Gastroesophageal sphincter (tissue), 4 donors: ENCODE results near the gene SLC25A21. TPM values are rescaled to one million over a fixed set of nuclear protein-coding genes. Genes with fewer than 3 reads are reported as not detected.
A peak's percentile ranks its signal among the peaks of the same experiment; 100 is the strongest.

Source experiments
- ATAC-seq: fragments of 150-250 bp; one replicate; pipeline ENCODE4 v1.9.1; 2016; ENCODE audit warnings: mild to moderate bottlenecking, moderate library complexity
- H3K27ac ChIP-seq, 4 donors: fragments of 200-600 bp; sonication (generic) in 3 of 4; 1 replicate in 3 of 4; 2 replicates in 1 of 4; pipeline ENCODE4 v1.5.1; 2016 to 2019
- H3K27me3 ChIP-seq: fragments of 200-600 bp; sonication (generic); one replicate; pipeline ENCODE4 v1.5.1; 2019
- H3K36me3 ChIP-seq, 2 donors: fragments of 200-600 bp; sonication (generic); one replicate each; pipeline ENCODE4 v1.5.1; 2019; ENCODE audit warnings: control low read depth in 1 of 2
- H3K4me1 ChIP-seq, 3 donors: fragments of 200-600 bp; sonication (generic); 1 replicate in 2 of 3; 2 replicates in 1 of 3; pipeline ENCODE4 v1.5.1; 2016 to 2019; ENCODE audit warnings: control low read depth in 2 of 3
- H3K4me3 ChIP-seq, 2 donors: fragments of 200-600 bp; sonication (generic); one replicate each; pipeline ENCODE4 v1.5.1; 2019; ENCODE audit warnings: mild to moderate bottlenecking in 1 of 2, moderate library complexity in 1 of 2
- H3K9me3 ChIP-seq, 3 donors: fragments of 200-600 bp; sonication (generic); one replicate each; pipeline ENCODE4 v1.5.1; 2017 to 2019; ENCODE audit warnings: control low read depth in 2 of 3
- EP300 ChIP-seq: sonication (generic); formaldehyde crosslinking; IDR thresholded peaks from one replicate; pipeline ENCODE4 v1.6.1; 2017; ENCODE audit warnings: antibody characterized with exemption, mild to moderate bottlenecking
- POLR2A ChIP-seq, 2 donors: fragments of 450-650 bp; IDR thresholded peaks; one replicate each; pipeline ENCODE4 v1.6.1; 2017; ENCODE audit warnings: antibody characterized with exemption in 2 of 2, mild to moderate bottlenecking in 2 of 2, moderate library complexity in 1 of 2
- POLR2AphosphoS5 ChIP-seq: sonication (generic); formaldehyde crosslinking; IDR thresholded peaks from one replicate; pipeline ENCODE4 v1.6.1; 2017; ENCODE audit warnings: antibody characterized with exemption
- WGBS, 2 donors: methylation state at CpG; one replicate each; pipeline ENCODE4 v1.1.5; 2018; ENCODE audit warnings: low coverage in 1 of 2; 5-methylcytosine and 5-hydroxymethylcytosine counted together
- total RNA-seq, 4 donors: library from RNA; depleted of rRNA; stranded (reverse); fragments of >200 nt; gene quantifications; one replicate each; pipeline ENCODE4 v1.1.0, GENCODE V29; 2016
- TF ChIP-seq, protein P1 (sequence below), 4 experiments: fragments of 200-600 bp in 2 of 4; fragments of 450-650 bp in 2 of 4; sonication (generic) in 1 of 4; IDR thresholded peaks; one replicate each; pipeline ENCODE4 v1.5.1; 2017 to 2019; ENCODE audit warnings: antibody characterized with exemption in 4 of 4, mild to moderate bottlenecking in 2 of 4, moderate library complexity in 2 of 4

The SLC25A21 gene
- total RNA-seq, 4 donors from 2014 or later = 0.40 to 1.5 (median 1.3) TPM

DNA sequence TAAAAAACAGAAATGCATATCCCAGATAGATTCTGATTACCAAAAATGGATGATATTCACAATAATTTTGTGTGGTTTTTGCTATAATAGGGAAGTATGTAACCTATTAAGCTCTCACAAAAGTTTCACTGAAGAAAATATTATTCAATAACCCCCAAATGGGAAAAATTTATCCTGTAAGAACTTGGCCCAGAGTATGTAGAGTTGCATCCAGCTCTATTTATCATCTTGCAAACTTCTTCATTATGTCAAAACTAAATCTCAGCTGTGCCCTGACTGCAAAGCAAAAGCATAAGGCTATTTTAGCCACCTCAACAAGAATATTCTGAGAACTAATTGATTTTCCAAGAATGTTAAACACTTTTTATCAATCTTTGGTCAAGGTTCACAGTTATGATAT lies 311.6 kb downstream of the SLC25A21 start:
- no peak overlapping the region for H3K4me3 ChIP-seq
- no peaks in the 10 kb centered on the region for H3K36me3 ChIP-seq
- ATAC-seq = no peak
- TF ChIP-seq, protein P1, sequence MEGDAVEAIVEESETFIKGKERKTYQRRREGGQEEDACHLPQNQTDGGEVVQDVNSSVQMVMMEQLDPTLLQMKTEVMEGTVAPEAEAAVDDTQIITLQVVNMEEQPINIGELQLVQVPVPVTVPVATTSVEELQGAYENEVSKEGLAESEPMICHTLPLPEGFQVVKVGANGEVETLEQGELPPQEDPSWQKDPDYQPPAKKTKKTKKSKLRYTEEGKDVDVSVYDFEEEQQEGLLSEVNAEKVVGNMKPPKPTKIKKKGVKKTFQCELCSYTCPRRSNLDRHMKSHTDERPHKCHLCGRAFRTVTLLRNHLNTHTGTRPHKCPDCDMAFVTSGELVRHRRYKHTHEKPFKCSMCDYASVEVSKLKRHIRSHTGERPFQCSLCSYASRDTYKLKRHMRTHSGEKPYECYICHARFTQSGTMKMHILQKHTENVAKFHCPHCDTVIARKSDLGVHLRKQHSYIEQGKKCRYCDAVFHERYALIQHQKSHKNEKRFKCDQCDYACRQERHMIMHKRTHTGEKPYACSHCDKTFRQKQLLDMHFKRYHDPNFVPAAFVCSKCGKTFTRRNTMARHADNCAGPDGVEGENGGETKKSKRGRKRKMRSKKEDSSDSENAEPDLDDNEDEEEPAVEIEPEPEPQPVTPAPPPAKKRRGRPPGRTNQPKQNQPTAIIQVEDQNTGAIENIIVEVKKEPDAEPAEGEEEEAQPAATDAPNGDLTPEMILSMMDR (IDR thresholded peaks at IDR 0.05) = no peak
- TF ChIP-seq POLR2AphosphoS5 = no peak
- TF ChIP-seq EP300 = no peak
- no peak for TF ChIP-seq POLR2A (IDR thresholded peaks at IDR 0.05)
- H3K27me3 ChIP-seq = no peaks in the 10 kb centered on the region
- H3K27ac ChIP-seq = no peak overlapping the region
- no peaks in the 10 kb centered on the region for H3K4me1 ChIP-seq
- H3K9me3 ChIP-seq = no peaks in the 10 kb centered on the region

DNA sequence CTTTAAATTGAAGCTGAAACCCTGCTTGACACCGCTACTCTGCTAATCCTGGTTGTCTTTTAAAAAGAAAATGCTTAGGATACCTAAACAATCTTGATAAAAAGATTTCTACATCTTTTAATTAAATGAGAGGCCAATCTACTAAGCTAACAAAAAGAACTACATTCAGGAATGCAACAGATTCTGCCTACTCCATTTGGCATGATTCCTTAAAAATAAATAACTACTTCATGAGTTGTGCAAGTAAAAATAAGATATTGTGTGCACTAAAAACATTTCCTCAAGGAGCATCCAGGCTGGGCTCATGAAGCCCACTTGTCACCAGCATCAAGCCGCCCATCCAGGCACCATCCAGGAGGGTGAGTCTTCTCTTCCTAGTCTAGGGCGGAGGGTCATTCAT lies 313.3 kb downstream of the SLC25A21 start:
- H3K27ac ChIP-seq = no peak overlapping the region
- no peaks in the 10 kb centered on the region for H3K4me1 ChIP-seq
- H3K4me3 ChIP-seq = no peak overlapping the region
- no peaks in the 10 kb centered on the region for H3K9me3 ChIP-seq
- H3K36me3 ChIP-seq = no peaks in the 10 kb centered on the region
- no peak for TF ChIP-seq POLR2AphosphoS5
- TF ChIP-seq EP300 = no peak
- TF ChIP-seq, protein P1 (IDR thresholded peaks at IDR 0.05) = no peak
- no peak for TF ChIP-seq POLR2A (IDR thresholded peaks at IDR 0.05)
- no peaks in the 10 kb centered on the region for H3K27me3 ChIP-seq
- WGBS, 2 donors = 73 to 89% methylated on average over 2 to 3 of the region's 3 CpGs
- ATAC-seq = no peak

DNA sequence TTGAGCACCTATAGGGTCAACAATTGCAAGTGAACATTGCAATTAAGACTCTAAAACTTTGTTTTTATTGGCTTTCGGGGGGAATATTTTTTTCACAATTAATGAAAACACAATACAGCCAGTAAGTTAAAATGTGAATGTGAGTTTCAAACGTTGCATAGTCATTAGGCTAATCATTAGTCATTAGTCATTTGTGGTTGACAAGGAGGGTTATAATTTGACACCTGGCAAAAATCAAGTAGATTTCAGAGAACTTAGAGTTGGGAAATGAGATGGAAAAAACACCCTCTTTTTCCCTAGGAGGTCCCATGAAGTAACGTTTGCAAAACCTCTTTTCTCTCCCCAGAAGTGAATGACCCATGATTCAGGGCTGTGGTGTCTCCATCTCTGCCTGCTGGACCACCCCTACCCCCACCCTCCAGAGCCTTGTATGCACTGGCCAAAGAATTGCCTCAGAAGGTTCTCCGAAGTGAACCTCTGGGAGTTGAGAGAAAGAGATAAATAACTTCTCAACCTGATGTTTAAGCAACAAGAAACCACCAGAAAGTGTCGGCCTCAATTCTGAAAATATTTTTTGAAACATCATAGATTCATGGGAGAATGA lies 314.5 kb downstream of the SLC25A21 start:
- ATAC-seq = peak; percentile 85
- Histone ChIP-seq H3K27me3 (no peaks in the 10 kb centered on the region), H3K27ac (no peak overlapping the region), H3K36me3 (no peaks in the 10 kb centered on the region), H3K4me3 (no peak overlapping the region), H3K9me3 (no peaks in the 10 kb centered on the region), H3K4me1 (peaks cover 0 to 9% (median 5%) of the 10 kb centered on the region in 3 donors)
- 59 to 71% methylated on average over 4 to 5 of the region's 5 CpGs for WGBS, 2 donors
- TF ChIP-seq POLR2A (IDR thresholded peaks at IDR 0.05) = no peak
- TF ChIP-seq, protein P1 (IDR thresholded peaks at IDR 0.05) = no peak
- TF ChIP-seq POLR2AphosphoS5 = no peak
- TF ChIP-seq EP300 = no peak

DNA sequence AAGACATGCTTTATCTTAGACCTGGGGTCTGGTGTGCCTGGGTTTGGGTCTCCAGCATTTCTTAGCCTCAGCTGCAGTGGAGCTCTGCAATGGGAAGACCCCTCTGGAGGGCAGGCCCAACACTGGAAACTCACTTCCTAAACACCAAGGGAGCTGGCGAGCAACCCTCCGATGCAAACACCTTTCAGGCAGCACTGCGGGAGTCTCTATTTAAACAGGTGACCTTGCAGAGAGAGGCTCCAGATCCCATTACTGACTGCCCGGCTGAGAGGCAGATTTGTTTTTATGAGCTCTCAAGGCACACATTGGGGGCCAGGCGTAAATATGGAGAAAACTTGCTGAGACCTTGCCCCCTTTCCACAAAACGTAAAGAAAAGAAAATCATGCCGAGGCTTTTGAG lies 315.3 kb downstream of the SLC25A21 start:
- Histone ChIP-seq H3K9me3 (no peaks in the 10 kb centered on the region), H3K4me3 (no peak overlapping the region), H3K4me1 (peaks cover 0 to 10% (median 5%) of the 10 kb centered on the region in 3 donors), H3K27ac (no peak overlapping the region), H3K36me3 (no peaks in the 10 kb centered on the region), H3K27me3 (no peaks in the 10 kb centered on the region)
- ATAC-seq = no peak
- no peak for TF ChIP-seq POLR2A (IDR thresholded peaks at IDR 0.05)
- no peak for TF ChIP-seq POLR2AphosphoS5
- TF ChIP-seq, protein P1 (IDR thresholded peaks at IDR 0.05) = no peak
- no peak for TF ChIP-seq EP300
- 80 to 83% methylated on average over 4 to 6 of the region's 7 CpGs for WGBS, 2 donors

DNA sequence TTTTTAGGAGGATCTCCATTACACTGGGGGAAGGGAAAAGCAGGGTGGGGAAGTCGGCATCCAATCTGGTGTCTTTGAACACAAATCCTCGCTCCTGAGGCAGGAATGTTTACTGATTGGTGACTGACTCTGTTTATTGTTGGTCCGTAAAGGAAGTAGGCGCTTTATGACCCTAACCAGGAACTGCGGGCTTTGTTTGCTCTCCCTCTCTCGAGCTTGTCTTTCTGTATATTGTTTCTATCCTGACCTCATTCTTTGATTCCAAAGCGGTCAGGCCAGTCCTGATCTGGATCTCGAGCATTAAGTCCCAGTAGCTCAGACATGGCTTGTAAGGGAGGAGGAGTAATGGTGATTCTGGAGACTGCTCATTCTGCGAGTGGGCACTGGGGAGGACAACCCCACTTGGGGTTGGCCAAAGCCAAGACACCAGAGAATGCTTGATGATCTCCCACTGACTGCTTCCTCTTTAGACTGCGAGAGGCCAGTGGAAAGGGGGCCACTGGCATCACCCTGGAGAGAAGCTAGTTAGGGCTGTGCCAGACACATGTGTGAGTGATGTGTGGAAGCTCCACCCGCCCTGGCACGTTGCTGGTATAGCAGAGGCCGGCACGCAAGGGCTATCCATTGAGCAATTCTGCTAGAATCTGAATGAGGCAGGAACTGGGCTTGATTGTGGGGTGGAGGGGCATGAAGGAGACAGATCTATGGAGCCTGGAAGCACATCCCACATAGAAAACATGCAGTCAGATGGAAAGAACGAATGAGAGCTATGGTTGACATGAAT lies 316.1 kb downstream of the SLC25A21 start:
- H3K36me3 ChIP-seq = no peaks in the 10 kb centered on the region
- WGBS, 2 donors = 76 to 90% methylated on average over 10 to 12 of the region's 15 CpGs
- no peak for ATAC-seq
- H3K27me3 ChIP-seq = no peaks in the 10 kb centered on the region
- H3K9me3 ChIP-seq = no peaks in the 10 kb centered on the region
- no peak overlapping the region for H3K4me3 ChIP-seq
- H3K4me1 ChIP-seq = peaks cover 0 to 10% (median 5%) of the 10 kb centered on the region in 3 donors
- no peak overlapping the region for H3K27ac ChIP-seq
- no peak for TF ChIP-seq POLR2A (IDR thresholded peaks at IDR 0.05)
- TF ChIP-seq, protein P1 (IDR thresholded peaks at IDR 0.05) = no peak
- TF ChIP-seq EP300 = no peak
- TF ChIP-seq POLR2AphosphoS5 = no peak
